ENCODE data around the gene PLIN5. TPM values are rescaled to one million over a fixed set of nuclear protein-coding genes. Genes with fewer than 3 reads are reported as not detected.

PLIN5 gene
- total and polyA plus RNA-seq, 2 donors (not counting 1 experiment from before 2014, with no cell fraction given): not detected

DNA sequence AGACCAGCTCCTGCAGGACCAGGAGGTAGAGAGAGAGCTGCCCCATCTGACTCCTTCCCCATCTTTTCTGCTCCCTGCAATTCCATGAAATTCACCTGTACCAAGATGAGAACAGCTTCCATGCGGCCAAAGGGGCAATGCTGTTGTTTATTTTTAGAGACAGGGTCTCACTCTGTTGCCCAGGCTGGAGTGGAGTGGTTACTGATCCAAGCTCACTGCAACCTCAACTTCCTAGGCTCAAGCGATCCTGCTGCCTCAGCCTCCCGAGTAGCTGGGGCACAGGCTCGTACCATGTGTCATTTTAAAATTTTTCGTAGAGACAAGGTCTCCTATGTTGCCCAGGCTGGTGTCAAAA, 13.2 kb downstream of the PLIN5 start:
- Histone ChIP-seq H3K36me3 (ENCODE audit: control insufficient read depth, insufficient read depth, low read length) (no peaks in the 10 kb centered on the region), H3K9me3 (ENCODE audit: control insufficient read depth, insufficient read depth, low read depth, low read length) (no peaks in the 10 kb centered on the region), H4K20me1 (ENCODE audit: control insufficient read depth, extremely low read depth, insufficient read depth, low read length) (no peaks in the 10 kb centered on the region), H3K4me3 (replicated peaks in 1 of 4; ENCODE audit: control extremely low read depth in 1 of 4, insufficient read depth in 1 of 4, low read depth in 3 of 4, low read length in 4 of 4) (no peak overlapping the region), H3K27me3 (ENCODE audit: control insufficient read depth, insufficient read depth, low read length) (no peaks in the 10 kb centered on the region), H3K9ac (ENCODE audit: insufficient read depth, low read length) (no peak overlapping the region), H3K4me1 (ENCODE audit: control insufficient read depth, extremely low read depth, insufficient read depth, low read length) (no peaks in the 10 kb centered on the region), H3K27ac (ENCODE audit: insufficient read depth, low read length) (no peak overlapping the region), H3K79me2 (ENCODE audit: control insufficient read depth, insufficient read depth, low read length) (no peaks in the 10 kb centered on the region), H3K4me2 (ENCODE audit: extremely low read depth, insufficient read depth, low read length) (no peak overlapping the region), H2AFZ (ENCODE audit: low read length) (no peak overlapping the region)
- DNase-seq (ENCODE audit: low read depth in 2 of 2): no peak
- TF ChIP-seq, protein P1, sequence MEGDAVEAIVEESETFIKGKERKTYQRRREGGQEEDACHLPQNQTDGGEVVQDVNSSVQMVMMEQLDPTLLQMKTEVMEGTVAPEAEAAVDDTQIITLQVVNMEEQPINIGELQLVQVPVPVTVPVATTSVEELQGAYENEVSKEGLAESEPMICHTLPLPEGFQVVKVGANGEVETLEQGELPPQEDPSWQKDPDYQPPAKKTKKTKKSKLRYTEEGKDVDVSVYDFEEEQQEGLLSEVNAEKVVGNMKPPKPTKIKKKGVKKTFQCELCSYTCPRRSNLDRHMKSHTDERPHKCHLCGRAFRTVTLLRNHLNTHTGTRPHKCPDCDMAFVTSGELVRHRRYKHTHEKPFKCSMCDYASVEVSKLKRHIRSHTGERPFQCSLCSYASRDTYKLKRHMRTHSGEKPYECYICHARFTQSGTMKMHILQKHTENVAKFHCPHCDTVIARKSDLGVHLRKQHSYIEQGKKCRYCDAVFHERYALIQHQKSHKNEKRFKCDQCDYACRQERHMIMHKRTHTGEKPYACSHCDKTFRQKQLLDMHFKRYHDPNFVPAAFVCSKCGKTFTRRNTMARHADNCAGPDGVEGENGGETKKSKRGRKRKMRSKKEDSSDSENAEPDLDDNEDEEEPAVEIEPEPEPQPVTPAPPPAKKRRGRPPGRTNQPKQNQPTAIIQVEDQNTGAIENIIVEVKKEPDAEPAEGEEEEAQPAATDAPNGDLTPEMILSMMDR (conservative IDR thresholded peaks at IDR 0.05 in 1 of 2, IDR thresholded peaks at IDR 0.05 in 1 of 2; ENCODE audit: low read depth in 1 of 2, low read length in 2 of 2): no peak
- TF ChIP-seq EZH2 (IDR thresholded peaks at IDR 0.05; ENCODE audit: low read length, missing control alignments): no peak

DNA sequence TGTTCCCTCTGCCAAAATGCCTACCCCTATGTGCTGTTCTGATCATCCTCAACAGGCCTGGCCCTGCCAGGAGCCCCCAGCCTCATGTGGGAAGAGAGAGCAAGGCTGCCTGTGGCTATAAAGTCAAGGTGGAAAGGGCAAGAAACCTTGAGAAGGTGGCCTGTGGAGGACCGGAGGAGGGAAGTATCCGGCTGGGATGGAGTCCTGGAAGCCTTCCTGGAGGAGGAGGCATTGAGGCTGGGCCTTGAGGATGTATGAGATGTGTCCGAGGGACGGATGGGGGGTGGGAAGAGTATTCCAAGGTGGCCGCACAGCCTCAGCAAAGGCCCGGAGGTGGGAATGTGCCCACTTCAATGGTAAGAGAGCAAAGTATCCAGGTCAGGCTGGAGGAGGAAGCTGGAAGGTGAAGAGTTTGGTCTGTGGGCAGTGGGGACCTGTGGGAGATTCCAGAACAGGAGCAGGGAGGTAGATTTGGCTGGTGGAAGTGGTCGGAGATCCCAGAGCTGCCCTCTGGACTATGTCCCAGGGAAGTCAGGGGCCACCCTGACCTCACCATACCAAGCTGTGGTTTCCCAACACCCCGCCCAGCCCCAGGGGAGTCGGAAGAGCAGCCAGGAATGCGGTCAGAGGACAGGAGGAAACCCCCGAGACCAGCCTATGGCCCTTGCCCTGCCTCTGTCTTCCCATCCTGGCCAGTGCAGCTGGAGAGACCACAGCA, 13.7 kb downstream of the PLIN5 start:
- no peak overlapping the region for H2AFZ ChIP-seq (ENCODE audit: low read length)
- no peaks in the 10 kb centered on the region for H3K4me1 ChIP-seq (ENCODE audit: control insufficient read depth, extremely low read depth, insufficient read depth, low read length)
- no peak overlapping the region for H3K4me3 ChIP-seq (replicated peaks in 1 of 4; ENCODE audit: control extremely low read depth in 1 of 4, insufficient read depth in 1 of 4, low read depth in 3 of 4, low read length in 4 of 4)
- no peak for TF ChIP-seq EZH2 (IDR thresholded peaks at IDR 0.05; ENCODE audit: low read length, missing control alignments)
- TF ChIP-seq, protein P1 (conservative IDR thresholded peaks at IDR 0.05 in 1 of 2, IDR thresholded peaks at IDR 0.05 in 1 of 2; ENCODE audit: low read depth in 1 of 2, low read length in 2 of 2): no peak
- no peaks in the 10 kb centered on the region for H4K20me1 ChIP-seq (ENCODE audit: control insufficient read depth, extremely low read depth, insufficient read depth, low read length)
- H3K9ac ChIP-seq (ENCODE audit: insufficient read depth, low read length): no peak overlapping the region
- no peaks in the 10 kb centered on the region for H3K27me3 ChIP-seq (ENCODE audit: control insufficient read depth, insufficient read depth, low read length)
- no peak overlapping the region for H3K4me2 ChIP-seq (ENCODE audit: extremely low read depth, insufficient read depth, low read length)
- H3K27ac ChIP-seq (ENCODE audit: insufficient read depth, low read length): no peak overlapping the region
- DNase-seq (ENCODE audit: low read depth in 2 of 2): no peak
- H3K36me3 ChIP-seq (ENCODE audit: control insufficient read depth, insufficient read depth, low read length): no peaks in the 10 kb centered on the region
- no peaks in the 10 kb centered on the region for H3K79me2 ChIP-seq (ENCODE audit: control insufficient read depth, insufficient read depth, low read length)
- no peaks in the 10 kb centered on the region for H3K9me3 ChIP-seq (ENCODE audit: control insufficient read depth, insufficient read depth, low read depth, low read length)

DNA sequence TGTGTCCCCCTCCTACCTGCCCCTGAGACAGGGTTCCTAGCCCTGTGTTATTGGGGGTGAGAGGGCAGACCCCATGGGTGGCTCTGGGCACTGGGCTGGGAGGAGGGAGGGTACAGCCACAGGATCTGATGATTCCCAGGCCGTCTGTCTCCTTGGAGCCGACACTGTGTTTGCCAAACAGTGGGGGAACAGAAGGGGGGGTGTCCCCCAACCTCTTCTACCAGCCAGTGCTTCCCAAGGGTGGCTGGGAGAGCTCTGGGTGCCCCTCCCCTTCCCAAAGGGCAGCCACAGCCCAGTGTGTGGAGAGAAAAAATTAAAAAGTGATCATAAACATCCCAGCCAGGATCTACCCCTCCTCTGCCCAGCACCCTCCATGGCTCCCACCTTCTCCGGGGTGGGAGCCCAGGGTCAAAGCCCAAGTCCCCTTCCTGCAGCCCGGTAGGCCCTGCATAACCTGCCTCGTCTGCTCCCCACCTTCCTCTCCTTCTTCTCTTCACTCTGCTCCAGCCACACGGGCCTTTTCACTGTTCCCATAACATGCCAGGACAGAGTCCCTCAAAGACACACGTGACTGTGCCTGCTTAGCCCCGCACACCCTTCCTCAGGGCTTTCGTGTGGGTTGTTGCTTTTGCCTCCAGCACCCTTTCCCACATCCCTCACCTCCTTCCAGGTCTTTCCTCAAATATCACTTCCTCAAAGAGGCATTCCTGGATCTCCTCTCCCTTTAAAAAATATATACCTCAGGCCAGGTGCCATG, 15.3 kb downstream of the PLIN5 start:
- no peak for DNase-seq (ENCODE audit: low read depth in 2 of 2)

More for the DNA sequence above, 15.3 kb downstream of the PLIN5 start:
- TF ChIP-seq EZH2 (IDR thresholded peaks at IDR 0.05; ENCODE audit: low read length, missing control alignments): no peak
- TF ChIP-seq, protein P1 (conservative IDR thresholded peaks at IDR 0.05 in 1 of 2, IDR thresholded peaks at IDR 0.05 in 1 of 2; ENCODE audit: low read depth in 1 of 2, low read length in 2 of 2): no peak
- H3K36me3 ChIP-seq (ENCODE audit: control insufficient read depth, insufficient read depth, low read length): no peaks in the 10 kb centered on the region
- no peaks in the 10 kb centered on the region for H3K4me1 ChIP-seq (ENCODE audit: control insufficient read depth, extremely low read depth, insufficient read depth, low read length)
- no peaks in the 10 kb centered on the region for H3K79me2 ChIP-seq (ENCODE audit: control insufficient read depth, insufficient read depth, low read length)
- H4K20me1 ChIP-seq (ENCODE audit: control insufficient read depth, extremely low read depth, insufficient read depth, low read length): no peaks in the 10 kb centered on the region
- H3K4me2 ChIP-seq (ENCODE audit: extremely low read depth, insufficient read depth, low read length): no peak overlapping the region
- H3K27me3 ChIP-seq (ENCODE audit: control insufficient read depth, insufficient read depth, low read length): no peaks in the 10 kb centered on the region
- no peaks in the 10 kb centered on the region for H3K9me3 ChIP-seq (ENCODE audit: control insufficient read depth, insufficient read depth, low read depth, low read length)
- H2AFZ ChIP-seq (ENCODE audit: low read length): no peak overlapping the region
- no peak overlapping the region for H3K27ac ChIP-seq (ENCODE audit: insufficient read depth, low read length)
- no peak overlapping the region for H3K9ac ChIP-seq (ENCODE audit: insufficient read depth, low read length)
- no peak overlapping the region for H3K4me3 ChIP-seq (replicated peaks in 1 of 4; ENCODE audit: control extremely low read depth in 1 of 4, insufficient read depth in 1 of 4, low read depth in 3 of 4, low read length in 4 of 4)
